Stimulated activated CD8-positive, alpha-beta memory T cell treated with anti-CD3 and anti-CD28 coated beads, Interleukin-12 subunit alpha, Interleukin-12 subunit beta, amount 100 ng/mL, for 4 hours (primary cell): Measurements from ENCODE around the gene HOXA4.

ENCODE experiments used
- DNase-seq: peaks from one replicate; pipeline ENCODE4 v3.0.0-alpha.2; 2020; ENCODE audit warnings: low read depth

The HOXA4 gene

DNA sequence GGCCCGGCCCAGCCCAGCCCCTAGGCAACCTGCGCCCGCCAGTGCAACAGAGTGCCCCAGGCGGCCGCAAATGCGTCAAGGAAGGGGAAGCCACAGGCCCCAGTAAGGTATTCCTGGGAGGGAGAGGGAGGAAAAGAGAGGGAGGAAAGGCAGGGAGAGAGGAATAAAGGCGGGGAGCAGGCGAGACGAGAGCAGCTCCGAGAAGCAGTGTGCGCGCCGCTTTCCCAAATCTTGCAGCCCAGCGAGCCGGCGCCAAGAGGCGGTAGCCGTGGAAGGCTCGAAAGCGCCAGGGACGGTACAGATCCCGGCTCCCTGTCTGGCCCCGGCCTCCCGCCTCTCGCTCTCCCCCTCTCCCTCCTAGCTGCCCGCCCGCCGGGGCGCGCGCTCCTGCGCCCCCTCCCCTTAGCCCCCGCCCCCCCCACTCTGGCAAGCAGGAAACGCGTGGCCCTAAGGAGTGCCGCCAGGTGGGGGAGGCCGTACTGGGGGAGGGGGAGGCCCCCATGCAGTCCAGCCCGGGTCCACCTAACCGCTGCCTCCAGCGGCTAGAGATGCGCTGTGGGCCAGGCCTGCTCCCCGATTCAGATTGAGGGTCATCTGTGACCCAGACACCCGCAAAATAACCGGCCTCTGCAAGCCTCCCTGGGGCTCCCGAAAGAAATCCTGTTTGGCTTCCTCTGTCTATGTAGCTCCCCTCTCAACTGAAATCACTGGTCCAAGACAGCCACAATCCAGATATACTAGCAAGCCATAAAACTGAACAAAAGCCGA is 39.3 kb upstream of the HOXA4 start:
- no peak for DNase-seq

GRCh38 chr7:27168265-27168947 is 37.8 kb upstream of the HOXA4 start:
- no peak for DNase-seq

GRCh38 chr7:27167916-27168264 is 37.3 kb upstream of the HOXA4 start:
- no peak for DNase-seq

GRCh38 chr7:27166531-27167505 is 36.3 kb upstream of the HOXA4 start:
- no peak for DNase-seq

DNA sequence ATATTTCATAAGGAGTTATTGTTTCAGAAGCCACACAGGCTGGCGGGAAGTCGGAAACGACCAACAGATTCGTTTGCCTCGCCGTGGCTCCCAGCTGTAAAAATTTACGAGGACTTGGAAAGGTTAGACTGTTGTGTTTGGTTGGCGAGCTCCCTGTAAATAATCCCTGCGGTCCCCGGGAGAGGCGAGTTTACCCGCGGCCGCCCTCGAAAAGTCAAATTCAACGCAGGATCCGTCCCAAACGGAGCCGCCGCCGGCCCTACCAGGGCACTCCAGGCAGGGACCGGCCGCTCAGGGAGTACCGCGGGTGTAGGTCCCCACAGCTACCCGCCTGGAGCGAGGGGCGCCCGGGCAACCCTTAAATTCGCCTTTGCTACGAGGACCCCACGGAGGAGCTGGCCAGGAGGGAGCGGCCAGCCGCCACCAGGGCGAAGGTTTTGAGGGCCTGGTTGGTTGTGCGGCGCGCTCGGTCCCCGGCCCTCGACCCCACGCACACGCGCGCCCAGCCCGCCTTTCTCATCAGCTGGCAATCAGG is 35.5 kb upstream of the HOXA4 start:
- no peak for DNase-seq

DNA sequence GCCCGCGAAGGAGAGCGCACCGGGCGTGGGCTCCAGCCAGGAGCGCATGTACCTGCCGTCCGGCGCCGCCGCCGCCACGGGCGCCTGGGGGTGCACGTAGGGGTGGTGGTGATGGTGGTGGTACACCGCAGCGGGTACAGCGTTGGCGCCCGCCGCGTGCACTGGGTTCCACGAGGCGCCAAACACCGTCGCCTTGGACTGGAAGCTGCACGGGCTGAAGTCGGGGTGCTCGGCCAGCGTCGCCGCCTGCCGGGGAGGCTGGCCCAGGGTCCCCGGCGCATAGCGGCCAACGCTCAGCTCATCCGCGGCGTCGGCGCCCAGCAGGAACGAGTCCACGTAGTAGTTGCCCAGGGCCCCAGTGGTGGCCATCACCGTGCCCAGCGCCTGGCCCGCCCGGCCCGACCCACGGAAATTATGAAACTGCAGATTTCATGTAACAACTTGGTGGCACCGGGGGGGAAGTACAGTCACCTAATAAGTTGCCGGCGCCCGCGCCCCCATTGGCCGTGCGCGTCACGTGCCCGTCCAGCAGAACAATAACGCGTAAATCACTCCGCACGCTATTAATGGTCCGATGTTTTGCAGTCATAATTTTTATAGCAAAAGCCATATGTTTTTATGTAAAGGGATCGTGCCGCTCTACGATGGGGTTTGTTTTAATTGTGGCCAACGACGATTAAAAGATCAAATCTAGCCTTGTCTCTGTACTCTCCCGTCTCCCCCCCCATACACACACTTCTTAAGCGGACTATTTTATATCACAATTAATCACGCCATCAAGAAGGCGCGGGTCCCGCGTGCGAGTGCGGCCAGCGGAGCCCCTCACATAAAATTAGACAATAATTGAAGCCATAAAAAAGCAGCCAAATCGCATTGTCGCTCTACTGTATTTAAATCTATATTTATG is 34.8 kb upstream of the HOXA4 start, which contains the start of gene HOXA9:
Gene HOXA9, minus strand, starts transcription at position 449 of the 907 bp plus-strand sequence. Its CDS starts 80 bp downstream, at position 369.
- DNase-seq: no peak

DNA sequence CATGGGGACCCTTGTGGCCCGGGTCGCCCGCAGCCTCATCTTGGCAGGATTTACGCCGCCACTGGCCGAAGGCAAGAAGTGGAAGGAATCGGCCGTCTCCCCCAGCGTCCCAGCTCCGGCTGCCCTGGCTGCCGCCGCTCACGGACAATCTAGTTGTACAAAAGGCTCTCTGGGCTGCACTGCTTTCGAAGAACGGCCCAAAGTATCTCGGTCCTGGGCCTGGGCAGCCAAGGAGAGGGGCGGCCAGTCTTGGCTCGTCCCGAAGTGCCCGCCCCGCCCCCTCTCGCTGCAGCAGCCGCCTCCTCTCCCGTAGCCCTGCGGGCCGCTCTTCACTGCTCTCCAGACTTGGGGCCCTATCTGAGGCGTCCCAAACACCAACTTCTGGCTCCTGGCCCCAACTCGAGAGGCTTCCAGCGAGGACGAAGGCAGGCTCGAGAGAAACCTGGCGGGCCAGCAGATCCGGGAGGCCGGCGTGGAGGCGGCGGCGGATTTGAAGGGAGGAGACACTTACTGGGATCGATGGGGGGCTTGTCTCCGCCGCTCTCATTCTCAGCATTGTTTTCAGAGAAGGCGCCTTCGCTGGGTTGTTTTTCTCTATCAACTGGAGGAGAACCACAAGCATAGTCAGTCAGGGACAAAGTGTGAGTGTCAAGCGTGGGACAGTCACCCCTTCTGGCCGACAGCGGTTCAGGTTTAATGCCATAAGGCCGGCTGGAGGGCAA is 34.0 kb upstream of the HOXA4 start:
- no peak for DNase-seq

- no peak for DNase-seq
These were observed 33.4 kb upstream of the HOXA4 start for GRCh38 chr7:27164045-27164366.

DNA sequence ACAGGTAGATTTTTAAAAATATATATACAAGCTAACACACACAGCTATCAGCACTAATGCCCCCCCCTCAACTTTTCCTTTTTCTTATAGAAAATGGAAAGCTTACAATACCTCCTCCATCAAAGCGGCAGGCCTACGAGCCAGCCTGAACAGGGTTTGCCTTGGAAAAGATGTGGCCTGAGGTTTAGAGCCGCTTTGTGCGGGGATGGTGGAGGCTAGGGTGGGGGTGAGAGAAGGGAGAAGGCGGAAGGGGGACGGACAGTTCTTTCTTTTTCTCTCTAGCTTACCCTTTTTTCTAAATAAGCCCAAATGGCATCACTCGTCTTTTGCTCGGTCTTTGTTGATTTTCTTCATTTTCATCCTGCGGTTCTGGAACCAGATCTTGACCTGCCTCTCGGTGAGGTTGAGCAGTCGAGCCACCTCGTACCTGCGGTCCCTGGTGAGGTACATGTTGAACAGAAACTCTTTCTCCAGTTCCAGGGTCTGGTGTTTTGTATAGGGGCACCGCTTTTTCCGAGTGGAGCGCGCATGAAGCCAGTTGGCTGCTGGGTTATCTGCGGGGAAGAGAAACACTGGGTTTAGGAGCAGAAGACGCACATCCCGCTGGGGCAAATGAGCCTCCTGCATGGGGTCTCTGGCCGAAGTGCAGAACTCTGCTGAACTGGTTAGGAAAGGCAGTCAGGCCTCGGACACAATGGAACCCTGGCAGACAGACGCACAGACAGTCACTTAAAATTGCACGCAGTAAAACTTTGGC is 32.9 kb upstream of the HOXA4 start:
- no peak for DNase-seq

- no peak for DNase-seq
These were observed 32.2 kb upstream of the HOXA4 start for GRCh38 chr7:27162561-27163287.

DNA sequence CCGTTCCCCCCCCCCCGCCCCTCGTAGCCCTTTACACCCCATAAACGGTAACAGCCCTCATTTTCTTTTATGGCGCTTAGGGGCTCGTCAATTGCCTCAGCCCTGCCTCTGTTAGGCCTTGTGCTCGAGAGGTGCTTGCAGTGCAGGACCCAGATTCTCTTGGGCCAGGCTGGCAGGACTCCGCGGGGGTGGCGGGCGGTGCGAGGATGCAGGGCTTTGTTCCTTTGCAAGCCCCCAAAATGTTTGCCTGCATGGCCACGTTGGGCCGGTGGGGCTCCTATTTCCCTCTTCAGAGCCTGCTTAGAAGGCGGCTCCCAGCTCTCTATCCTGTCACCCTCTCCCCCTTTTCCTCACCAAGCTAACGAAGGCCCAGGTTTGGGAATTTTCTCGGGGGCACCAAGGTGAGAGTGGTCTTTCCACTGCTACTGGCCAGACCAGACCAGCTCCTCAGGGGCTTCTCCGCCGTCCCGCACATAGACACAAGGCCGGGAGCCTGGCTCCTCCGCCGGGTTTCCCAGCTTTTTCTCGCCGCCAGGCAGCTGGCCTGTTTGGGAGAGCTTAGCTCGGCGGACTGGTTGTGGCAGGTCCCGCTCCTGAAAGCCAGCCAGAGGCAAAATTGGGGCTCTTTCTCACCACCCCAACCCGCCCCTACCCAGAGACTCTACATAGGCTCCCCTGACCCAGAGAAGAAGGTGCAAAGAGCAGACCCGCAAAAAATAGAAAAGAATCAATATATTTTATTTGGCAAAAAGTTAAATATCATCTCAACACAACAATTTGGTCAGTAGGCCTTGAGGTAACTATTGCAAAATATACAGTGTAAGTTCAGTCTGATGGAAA is 31.4 kb upstream of the HOXA4 start:
- DNase-seq: no peak

DNA sequence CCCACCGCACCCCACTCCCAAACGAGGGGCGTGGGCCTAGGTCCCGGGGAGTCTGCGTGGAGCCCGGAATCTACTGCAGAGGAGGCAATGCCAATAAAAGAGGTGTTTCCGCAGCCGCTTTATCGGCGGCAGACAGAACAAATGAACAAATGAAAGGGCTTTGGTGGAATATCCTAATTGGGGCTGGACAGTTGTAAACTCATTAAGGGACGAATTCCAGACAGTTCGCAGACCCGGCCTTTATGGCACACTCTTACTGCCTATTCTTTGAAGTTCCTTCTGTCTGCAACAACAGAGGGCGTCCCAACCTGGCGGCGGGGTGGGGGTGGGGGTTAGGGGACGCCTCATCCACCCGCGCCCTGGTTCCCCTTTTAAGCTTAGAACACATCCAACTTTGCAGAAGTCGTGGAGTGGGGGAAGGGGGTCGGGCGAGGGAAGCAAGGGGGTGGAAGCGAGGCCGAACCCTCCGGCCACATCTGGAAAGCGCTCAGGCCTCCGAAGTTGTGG is 30.7 kb upstream of the HOXA4 start:
- DNase-seq: no peak

DNA sequence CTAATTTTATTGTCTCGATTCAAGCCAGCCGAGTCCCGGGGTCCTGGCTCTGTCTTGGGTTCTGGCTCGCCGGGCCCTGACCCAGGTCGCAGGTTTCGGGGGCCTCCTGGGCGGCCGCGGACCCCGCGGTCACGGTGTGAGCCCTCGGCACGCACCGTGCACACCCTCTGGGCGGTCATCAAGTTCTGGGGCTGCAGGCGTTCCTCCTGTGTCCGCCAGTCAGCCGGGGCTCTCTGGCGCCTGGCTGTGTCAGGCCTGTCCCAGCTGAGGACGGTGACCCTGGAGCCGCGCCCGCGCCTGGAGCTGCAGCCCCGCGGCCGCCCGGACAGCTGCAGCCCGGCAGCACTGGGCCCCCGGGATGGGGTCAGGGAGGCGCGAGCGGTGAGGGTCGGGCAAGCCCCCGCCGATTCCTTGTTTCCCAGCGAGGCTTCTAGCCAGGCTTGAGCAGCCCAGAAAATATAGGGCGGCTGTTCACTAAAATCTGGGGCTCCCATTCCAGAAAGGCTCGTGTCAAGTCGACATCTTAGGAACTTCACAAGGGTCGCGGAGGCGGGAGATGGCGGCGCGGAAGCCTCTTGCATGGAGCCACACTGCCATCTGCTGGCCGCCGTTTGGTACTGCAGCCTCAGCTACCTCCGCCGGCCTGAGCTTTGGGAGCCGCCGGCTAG is 30.1 kb upstream of the HOXA4 start:
- peak; percentile 72 for DNase-seq

GRCh38 chr7:27160145-27160545 is 29.6 kb upstream of the HOXA4 start:
- DNase-seq: no peak

DNA sequence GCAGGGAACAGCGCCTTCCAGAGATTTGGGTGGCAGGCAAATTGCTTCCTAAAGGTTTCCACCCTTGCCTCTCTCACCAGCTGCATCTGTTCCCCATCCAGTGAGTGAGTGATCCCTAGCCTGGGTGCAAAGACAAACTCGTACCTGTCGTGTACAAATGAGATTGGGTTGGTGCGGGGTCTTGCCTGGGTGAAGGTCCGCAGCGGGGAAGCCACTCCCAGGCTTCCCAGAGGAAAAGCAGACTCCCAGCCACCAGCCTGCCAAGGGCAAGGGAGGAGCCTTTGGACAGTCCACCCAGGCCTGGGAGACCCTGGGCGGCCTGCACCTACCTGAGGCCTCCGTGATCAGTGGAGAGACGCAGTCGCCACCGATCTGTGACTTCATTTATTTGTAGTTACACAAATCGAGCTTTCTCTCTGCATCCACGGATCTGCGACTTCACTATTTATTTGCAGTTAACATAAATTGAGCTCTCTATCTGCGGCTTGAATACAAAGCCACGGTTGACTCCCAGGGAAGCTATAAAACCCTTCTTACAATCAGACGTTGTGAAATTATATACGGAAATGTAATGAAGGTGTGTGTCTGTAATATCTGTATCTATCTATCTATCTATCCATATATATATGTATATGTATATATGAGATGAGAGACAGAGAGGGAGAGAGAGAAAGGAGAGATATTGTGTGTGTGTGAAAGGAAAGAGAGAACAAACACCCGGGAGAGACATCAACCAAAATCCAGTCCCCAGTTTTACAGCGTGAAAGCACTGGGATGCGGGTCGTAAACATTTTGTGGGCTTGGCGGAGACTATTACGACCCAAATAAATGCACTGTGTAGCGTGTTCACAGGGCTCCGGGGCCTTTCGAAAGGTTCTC is 28.9 kb upstream of the HOXA4 start:
- DNase-seq: no peak
